GM12891 (cell line): ENCODE results near the gene SQSTM1.

Experiments
- PAX5 ChIP-seq: IDR thresholded peaks from 2 replicates; pipeline ENCODE4 v1.6.1; 2011; ENCODE audit warnings: low read length, moderate library complexity, mild to moderate bottlenecking; ENCODE audit not compliant: insufficient read depth, severe bottlenecking
- POLR2A ChIP-seq: IDR thresholded peaks from 2 replicates; pipeline ENCODE4 v1.6.1; 2011; ENCODE audit warnings: low read depth, low read length, control low read depth
- POLR2AphosphoS5 ChIP-seq: IDR thresholded peaks from 2 replicates; pipeline ENCODE4 v1.6.1; 2011; ENCODE audit warnings: low read depth, low read length, control low read depth

GRCh38 chr5:179883163-179883562, 62.5 kb downstream of the SQSTM1 start:
- no peak for TF ChIP-seq POLR2A
- TF ChIP-seq POLR2AphosphoS5, result no peak
- TF ChIP-seq PAX5, result no peak
